IPS-20b (cell line): ENCODE results near the gene DHX58.

ENCODE experiments used
- H3K27ac ChIP-seq: one replicate; pipeline ENCODE4 v1.5.1; 2013; ENCODE audit warnings: low read length
- H3K27me3 ChIP-seq: 2 replicates; pipeline ENCODE4 v1.6.1; 2013; ENCODE audit warnings: mild to moderate bottlenecking, low read length, inconsistent platforms; ENCODE audit not compliant: insufficient read depth
- H3K36me3 ChIP-seq: 2 replicates; pipeline ENCODE4 v1.6.1; 2013; ENCODE audit warnings: low read depth, mild to moderate bottlenecking, inconsistent platforms, low read length, moderate library complexity; ENCODE audit not compliant: insufficient read depth
- H3K4me1 ChIP-seq: 2 replicates; pipeline ENCODE4 v1.6.1; 2013; ENCODE audit warnings: mild to moderate bottlenecking, control low read depth, inconsistent platforms, low read length, moderate library complexity; ENCODE audit not compliant: insufficient read depth
- H3K4me3 ChIP-seq: 2 replicates; pipeline ENCODE4 v1.5.1; 2013; ENCODE audit warnings: mild to moderate bottlenecking, low read length, inconsistent platforms
- H3K9ac ChIP-seq: 2 replicates; pipeline ENCODE4 v1.6.1; 2013; ENCODE audit warnings: low read depth, mild to moderate bottlenecking, inconsistent platforms, low read length, moderate library complexity
- H3K9me3 ChIP-seq: 2 replicates; pipeline ENCODE4 v1.6.1; 2013; ENCODE audit warnings: mild to moderate bottlenecking, low read depth, low read length, inconsistent platforms; ENCODE audit not compliant: insufficient read depth

The DHX58 gene

DNA sequence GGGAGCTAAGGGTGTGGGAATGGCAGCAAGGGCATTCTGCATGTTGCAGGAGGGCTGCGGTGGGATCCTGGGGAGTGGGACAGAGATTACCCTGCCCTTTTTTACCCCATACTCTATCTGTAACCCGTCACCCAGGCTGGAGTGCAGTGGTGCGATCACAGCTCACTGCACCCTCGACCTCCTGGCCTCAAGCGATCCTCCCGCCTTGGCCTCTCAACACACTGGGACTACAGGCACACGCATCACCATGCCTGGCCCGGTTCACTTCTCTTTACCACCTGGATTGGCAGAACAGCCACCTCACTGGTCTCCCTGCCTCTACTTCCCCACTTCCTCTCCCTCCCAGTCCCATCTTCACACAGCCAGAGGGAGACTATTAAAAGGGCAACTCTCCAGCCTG, 23.8 kb downstream of the DHX58 start:
- no peaks in the 10 kb centered on the region for H3K27me3 ChIP-seq
- H3K9me3 ChIP-seq: no peaks in the 10 kb centered on the region
- no peaks in the 10 kb centered on the region for H3K4me1 ChIP-seq
- no peak overlapping the region for H3K4me3 ChIP-seq
- no peak overlapping the region for H3K9ac ChIP-seq
- no peak overlapping the region for H3K27ac ChIP-seq
- H3K36me3 ChIP-seq: no peaks in the 10 kb centered on the region

DNA sequence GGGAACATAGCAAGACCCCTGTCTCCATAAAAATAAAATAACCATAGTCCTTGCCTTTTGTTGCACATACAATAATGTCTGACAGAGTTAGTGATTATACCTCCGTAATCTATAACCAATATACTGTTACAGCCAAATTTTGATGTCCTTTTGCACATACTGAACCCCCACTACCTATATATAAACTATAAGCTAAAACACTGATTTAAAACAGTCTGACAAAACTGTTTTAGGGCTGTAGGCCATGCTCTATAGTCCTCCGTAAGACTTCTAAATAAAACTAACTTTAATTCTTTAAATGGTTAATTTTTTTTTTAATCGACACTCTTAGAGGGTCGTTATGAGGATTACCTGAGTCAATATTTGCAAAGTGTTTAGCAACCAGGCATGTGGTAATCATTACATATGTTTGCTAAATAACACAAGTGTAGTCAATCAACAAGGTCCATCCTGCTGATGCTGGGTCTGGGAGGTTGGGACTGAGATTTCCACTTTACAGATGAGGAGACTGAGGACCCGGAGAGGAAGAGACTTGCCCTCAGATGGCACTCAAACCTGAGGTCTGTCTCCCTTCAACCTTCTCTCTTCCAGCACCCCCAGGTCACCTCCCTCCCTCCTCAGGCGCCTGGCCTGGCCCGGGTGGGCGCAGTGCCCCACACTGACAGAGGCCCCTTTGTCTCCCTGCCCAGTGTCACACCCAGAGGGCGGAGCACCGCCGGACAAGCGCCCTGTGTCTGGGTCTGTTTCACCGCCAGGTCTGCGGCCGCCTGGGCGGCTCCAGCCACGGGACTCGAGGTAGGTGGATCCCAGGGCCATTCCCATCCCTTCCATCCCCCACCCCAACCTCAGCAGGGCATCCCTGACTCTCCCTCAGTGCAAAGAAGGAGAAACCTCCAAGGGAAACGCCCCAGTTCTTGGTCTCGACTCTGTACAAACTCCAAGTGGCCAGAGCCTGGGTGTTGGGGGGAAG, 24.5 kb downstream of the DHX58 start:
- Histone ChIP-seq H3K4me3 (no peak overlapping the region), H3K27me3 (no peaks in the 10 kb centered on the region), H3K4me1 (no peaks in the 10 kb centered on the region), H3K36me3 (no peaks in the 10 kb centered on the region), H3K9me3 (no peaks in the 10 kb centered on the region), H3K27ac (no peak overlapping the region), H3K9ac (no peak overlapping the region)

- Histone ChIP-seq H3K4me3 (no peak overlapping the region), H3K9me3 (no peaks in the 10 kb centered on the region), H3K9ac (no peak overlapping the region), H3K4me1 (no peaks in the 10 kb centered on the region), H3K36me3 (no peaks in the 10 kb centered on the region), H3K27ac (no peak overlapping the region), H3K27me3 (no peaks in the 10 kb centered on the region)
Observed at GRCh38 chr17:42087042-42087701, 25.3 kb downstream of the DHX58 start.

- Histone ChIP-seq H3K9ac (no peak overlapping the region), H3K9me3 (no peaks in the 10 kb centered on the region), H3K36me3 (no peaks in the 10 kb centered on the region), H3K4me1 (no peaks in the 10 kb centered on the region), H3K27me3 (no peaks in the 10 kb centered on the region), H3K27ac (no peak overlapping the region), H3K4me3 (no peak overlapping the region)
Observed at GRCh38 chr17:42081516-42082129, 30.9 kb downstream of the DHX58 start.

- no peak overlapping the region for H3K4me3 ChIP-seq
- no peak overlapping the region for H3K9ac ChIP-seq
- H3K4me1 ChIP-seq: no peaks in the 10 kb centered on the region
- no peaks in the 10 kb centered on the region for H3K36me3 ChIP-seq
- H3K9me3 ChIP-seq: no peaks in the 10 kb centered on the region
- no peak overlapping the region for H3K27ac ChIP-seq
- no peaks in the 10 kb centered on the region for H3K27me3 ChIP-seq
Observed at GRCh38 chr17:42079541-42079940, 33.0 kb downstream of the DHX58 start.

- no peak overlapping the region for H3K27ac ChIP-seq
- no peak overlapping the region for H3K9ac ChIP-seq
- H3K4me1 ChIP-seq: no peaks in the 10 kb centered on the region
- peaks cover under 1% of the 10 kb centered on the region; the same call in 1 of the 2 replicates for H3K27me3 ChIP-seq
- no peak overlapping the region for H3K4me3 ChIP-seq
- H3K36me3 ChIP-seq: no peaks in the 10 kb centered on the region
- no peaks in the 10 kb centered on the region for H3K9me3 ChIP-seq
Observed at GRCh38 chr17:42078396-42079043, 34.0 kb downstream of the DHX58 start.

DNA sequence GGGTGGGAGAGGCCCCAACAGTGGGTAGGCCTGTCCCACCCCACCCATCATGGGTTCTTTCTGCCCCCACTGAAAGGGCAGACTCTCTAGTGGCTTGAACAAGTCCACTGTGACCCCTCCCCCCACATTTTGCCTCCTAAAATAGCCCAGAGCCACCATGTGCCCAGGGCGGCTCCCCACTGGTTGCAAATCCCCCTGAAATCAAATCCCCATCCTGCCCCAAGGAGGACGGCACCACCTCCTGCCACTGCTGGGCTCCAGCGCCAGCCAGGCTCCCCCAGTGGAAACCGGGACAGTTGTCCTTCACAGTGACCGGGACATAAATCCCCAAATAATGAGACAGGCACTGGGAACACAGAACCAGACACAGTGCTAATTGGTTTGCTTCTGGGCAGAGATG, 34.8 kb downstream of the DHX58 start:
- H3K36me3 ChIP-seq: no peaks in the 10 kb centered on the region
- no peak overlapping the region for H3K4me3 ChIP-seq
- no peak overlapping the region for H3K27ac ChIP-seq
- no peak overlapping the region for H3K9ac ChIP-seq
- H3K27me3 ChIP-seq: peaks cover 8% of the 10 kb centered on the region
- H3K4me1 ChIP-seq: no peaks in the 10 kb centered on the region
- H3K9me3 ChIP-seq: no peaks in the 10 kb centered on the region

GRCh38 chr17:42076797-42077559, 35.5 kb downstream of the DHX58 start:
- H3K9me3 ChIP-seq: no peaks in the 10 kb centered on the region
- no peak overlapping the region for H3K4me3 ChIP-seq
- no peak overlapping the region for H3K27ac ChIP-seq
- H3K9ac ChIP-seq: no peak overlapping the region
- H3K4me1 ChIP-seq: peaks cover under 1% of the 10 kb centered on the region; the same call in 1 of the 2 replicates
- peaks cover 15% of the 10 kb centered on the region for H3K27me3 ChIP-seq
- H3K36me3 ChIP-seq: no peaks in the 10 kb centered on the region

GRCh38 chr17:42075789-42076188, 36.7 kb downstream of the DHX58 start:
- H3K4me3 ChIP-seq: no peak overlapping the region
- H3K27me3 ChIP-seq: peaks cover 26% of the 10 kb centered on the region
- H3K9me3 ChIP-seq: no peaks in the 10 kb centered on the region
- peaks cover 5% of the 10 kb centered on the region; the same call in 1 of the 2 replicates for H3K4me1 ChIP-seq
- H3K27ac ChIP-seq: no peak overlapping the region
- H3K36me3 ChIP-seq: no peaks in the 10 kb centered on the region
- H3K9ac ChIP-seq: no peak overlapping the region

DNA sequence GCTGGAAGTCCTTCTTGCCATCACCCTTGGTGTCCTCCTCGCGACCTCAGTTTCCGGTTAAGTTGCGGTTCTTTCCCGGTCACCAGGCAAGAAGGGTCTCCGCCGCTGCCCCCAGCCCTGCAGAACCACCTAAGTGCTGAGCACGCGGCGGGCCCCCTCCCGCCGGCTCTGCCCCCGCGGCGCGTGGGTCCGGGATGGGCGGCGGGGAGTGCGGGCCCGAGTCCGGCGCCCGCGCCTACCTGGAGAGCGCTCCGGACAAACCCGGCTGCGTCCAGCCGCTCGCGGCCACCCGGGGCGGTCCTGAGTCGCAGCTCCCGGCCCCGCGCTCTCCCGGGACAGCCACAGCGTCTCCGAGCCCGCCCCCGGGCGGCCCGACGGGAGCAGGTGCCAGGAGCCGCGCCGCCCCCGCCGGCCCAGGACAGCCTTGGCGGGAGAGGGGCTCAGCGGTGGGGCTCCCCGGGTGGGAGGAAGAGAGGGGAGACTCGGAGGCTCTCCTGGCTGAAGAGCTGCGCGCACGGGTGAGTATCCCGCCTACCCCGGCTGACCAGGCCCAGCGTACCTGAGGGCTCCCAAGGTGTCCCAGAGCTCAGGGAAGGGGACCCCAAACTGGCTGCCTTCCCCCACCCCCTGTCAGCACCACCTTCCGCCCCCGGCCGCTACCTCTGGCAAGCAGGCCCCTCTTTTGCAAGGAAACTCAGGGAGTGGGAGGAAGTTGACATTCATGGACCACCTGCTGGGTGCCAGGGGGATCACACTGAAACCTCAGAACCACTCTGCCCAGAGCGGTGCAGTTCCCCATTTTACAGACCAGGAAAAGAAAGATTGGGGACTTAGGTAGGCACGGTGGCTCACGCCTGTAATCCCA, 40.0 kb downstream of the DHX58 start:
- H3K36me3 ChIP-seq: no peaks in the 10 kb centered on the region
- peak overlapping the region; percentile 70 for H3K4me3 ChIP-seq
- H3K9ac ChIP-seq: no peak overlapping the region; the same call in 1 of the 2 replicates
- H3K27me3 ChIP-seq: peaks cover 26% of the 10 kb centered on the region
- no peak overlapping the region for H3K27ac ChIP-seq
- peaks cover 5% of the 10 kb centered on the region; the same call in 1 of the 2 replicates for H3K4me1 ChIP-seq
- H3K9me3 ChIP-seq: no peaks in the 10 kb centered on the region
